ELR (cell line): ENCODE measurements around the gene EPG5.
A peak's percentile ranks its signal among the peaks of the same experiment; 100 is the strongest.
"Not testable (repeated sequence)": the region's sequence is repeated elsewhere in the genome, so short reads cannot be mapped to it uniquely, and the experiment has no call there.

Source experiments
- DNase-seq: peaks from one replicate; pipeline ENCODE4 v3.0.0-alpha.2; 2015; ENCODE audit warnings: low read depth

EPG5 gene

DNA sequence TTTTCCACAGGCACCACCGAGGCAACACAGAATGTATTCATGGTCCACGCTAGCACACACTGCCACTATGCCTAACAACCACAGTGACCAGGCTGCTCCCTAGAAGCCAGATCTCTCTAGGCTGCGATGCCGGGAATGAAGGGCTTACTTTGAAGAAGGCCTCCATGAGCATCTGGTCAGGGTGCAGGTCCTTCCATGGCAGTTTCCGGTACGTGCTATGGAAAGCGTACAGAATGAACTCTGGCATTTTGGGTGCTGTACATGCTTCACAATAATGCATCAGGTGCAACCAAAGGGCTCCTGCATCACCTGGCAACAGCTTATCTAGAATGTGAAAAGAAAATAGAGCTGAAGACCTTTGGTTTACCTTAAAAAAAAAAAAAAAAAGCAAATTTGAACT, 96.7 kb downstream of the EPG5 start:
- DNase-seq: no peak

DNA sequence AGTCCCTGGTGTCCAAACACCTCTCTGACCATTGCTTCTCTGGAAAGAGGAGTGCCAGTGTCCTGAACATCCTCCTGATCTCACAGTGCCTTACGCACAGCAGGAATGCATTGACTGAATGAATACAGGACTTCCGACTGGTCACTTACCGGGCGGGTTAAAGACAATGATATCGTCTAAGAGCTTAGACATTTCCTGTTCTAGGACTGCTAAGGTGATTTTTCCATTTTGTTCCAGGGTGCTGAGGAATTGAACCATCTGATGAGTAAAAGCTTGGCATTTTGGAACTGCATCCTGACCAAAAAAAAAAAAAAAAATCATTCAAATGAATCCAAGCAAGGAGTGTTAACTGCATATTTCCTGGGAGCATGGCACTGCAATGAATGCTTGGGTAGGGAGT, 101.7 kb downstream of the EPG5 start:
- peak; percentile 24 for DNase-seq

DNA sequence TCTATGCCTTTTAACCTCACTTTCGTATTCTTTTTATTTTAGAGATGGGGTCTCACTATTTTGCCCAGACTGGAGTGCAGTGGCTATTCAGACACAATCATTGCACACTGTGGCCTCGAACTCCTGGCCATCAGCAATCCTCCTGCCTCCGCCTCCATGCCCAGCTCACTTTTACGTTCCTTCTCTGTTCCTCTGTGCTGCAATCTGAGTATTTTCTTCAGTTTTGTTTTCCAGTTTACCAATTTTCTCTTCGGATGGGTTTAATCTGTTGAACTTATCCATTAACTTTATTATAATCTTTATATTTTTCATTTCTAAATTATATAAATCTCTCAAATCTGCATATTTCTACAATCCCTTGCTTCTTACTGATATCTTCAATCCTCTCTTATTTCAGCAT, 103.0 kb downstream of the EPG5 start:
- no peak for DNase-seq

DNA sequence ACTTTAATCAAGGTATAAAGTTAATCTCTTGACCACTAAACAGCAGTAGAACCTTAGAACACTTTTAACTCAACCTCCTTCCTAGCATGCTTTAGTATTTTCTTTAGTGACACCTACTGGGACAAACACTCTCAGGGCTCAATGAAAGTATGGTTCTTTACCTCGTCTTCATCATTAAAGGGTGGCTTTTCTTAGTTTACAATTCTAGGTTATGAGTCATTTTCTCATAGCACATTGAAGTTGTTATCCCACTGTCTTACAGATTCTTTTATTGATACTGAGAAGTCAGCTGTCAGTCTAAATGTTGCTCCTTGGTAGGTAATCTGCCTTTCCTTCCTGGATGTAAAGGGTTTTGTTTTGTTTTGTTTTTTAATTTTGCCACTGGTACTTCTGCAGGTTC, 103.7 kb downstream of the EPG5 start:
- DNase-seq: peak; percentile 42

DNA sequence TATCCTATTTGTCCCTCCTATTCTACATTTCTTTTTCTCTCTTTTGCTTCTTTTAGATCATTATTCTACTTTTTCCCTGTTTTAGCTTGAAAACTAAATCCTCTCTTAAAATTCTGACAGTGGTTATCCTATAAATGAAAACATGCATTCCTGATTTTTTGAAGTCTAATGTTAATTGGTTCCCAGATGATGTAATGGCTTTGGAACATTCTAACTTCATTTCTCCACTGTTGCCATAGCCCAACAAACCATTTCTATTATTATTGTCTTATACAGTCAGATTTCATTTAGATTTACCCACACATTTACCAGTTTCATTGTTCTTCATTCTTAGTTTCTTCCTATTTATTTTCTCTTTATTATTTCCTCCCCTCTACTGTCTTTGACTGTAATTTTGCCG, 105.2 kb downstream of the EPG5 start:
- DNase-seq: no peak

DNA sequence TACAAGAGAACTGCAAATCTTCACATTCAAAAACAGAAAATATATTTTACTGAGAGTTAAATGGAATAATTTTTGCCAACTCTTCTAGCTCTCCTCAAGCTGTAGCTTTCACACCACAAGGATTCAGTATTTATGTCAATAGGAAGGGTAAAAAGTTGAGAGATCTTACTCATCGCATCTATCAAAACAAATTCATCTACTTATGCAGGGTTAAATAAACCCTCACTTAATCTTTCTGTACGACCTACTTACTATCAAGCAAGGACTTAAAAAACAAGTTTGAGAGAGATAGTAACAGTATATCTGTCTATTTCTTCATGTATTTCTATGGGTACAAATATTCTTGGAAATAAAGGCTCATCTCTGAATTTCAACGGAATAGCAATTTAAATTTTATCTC, 106.2 kb downstream of the EPG5 start:
- DNase-seq: no peak

DNA sequence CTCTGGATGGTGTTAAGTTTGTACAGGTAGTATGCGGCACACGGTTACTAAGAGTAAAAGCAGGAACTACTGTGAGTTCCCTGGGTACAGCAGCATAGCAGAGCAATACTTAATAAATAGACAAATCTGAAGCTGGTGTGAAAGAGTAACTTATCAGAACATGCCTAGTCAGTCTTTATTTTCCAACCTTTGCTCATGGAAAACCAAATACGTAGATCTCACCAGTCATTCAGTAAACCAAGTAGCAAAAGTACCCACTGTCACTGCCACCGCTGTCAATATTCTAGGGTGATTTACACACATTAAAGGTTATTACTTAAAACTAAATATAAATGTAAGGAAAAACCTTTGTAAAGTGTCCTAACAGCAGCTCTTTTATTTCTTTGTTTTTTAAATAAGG, 106.6 kb downstream of the EPG5 start:
- no peak for DNase-seq

DNA sequence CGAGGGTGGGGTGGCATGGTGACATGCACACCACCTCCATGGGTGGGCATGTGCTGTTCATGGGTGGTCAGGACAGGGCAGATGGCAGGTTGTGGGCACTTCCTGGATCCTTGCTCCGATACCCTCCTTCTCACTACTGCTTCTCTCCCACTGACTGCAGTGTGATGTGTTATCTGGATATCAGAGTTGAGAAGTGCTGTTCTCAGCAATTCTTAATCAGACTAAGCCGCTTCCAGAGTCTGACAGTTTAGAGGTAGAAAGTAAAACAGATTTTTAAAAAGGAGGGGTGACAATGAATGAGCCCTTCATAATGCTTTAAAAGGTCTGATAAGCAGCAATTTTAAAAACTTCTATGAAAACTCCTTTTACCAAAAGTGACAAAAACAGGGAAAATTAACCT, 107.8 kb downstream of the EPG5 start:
- no peak for DNase-seq

DNA sequence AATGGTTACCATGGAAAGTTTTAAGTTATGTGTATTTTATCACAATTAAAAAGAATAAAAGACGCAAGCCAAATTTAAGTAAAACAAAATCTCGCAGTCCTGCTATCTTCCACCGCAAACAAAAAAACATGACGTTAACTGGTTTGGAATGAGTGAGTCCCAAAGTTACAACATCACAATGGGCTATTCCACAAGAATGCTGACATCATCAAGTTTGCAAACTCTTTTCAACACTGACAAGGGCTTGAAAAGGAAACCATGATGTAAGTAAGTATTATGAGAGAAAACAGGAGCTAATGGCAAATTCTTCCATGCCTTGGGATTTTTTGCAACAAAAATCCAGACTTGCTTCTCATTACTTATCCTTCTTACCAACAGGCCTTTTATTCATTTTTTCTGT, 110.6 kb downstream of the EPG5 start:
- no peak for DNase-seq

DNA sequence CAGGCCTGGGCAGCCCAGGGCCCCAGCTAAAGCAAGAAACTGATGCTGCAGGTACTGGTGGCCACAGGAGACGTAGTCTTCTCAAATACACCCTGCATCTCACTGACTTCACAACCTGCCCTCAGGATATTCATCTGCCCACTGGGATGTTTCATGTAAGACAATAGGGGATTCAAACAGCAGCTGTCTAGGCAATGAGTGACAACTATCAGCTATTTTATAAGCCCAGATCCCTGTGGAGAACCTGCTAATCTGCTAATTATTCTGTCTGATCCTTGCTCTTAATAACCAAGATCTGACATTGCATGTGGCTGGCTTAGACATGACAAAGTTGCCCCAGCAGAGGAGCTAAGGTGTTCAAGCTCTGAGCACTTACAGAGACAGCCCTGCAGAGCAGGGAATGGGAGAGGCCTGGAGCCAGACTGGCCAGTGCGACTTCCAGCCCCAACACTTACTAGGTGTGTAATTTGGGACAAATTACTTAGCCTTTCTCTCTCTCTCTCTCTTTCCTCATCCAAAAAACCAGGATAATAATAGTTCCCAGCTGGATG, 113.0 kb downstream of the EPG5 start:
- no peak for DNase-seq

DNA sequence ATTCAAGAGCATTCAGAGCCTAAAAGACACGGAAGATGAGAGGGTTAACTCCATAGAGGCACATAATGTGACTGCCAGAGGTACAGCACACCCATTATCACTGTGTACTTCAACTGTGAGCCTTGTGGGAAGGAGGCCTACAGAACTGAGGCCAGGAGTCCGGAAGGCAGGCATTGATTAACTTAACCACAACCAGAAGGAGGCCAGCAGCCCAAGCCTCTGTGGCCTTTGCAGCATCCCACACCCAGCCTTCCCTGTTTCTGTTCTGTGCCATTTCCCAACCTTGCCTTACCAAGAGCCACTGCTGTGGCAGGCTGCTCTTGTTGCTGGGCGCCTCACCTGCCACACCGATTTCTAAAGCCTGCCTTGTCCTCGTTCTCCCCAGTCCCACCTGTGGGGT, 114.5 kb downstream of the EPG5 start:
- no peak for DNase-seq

DNA sequence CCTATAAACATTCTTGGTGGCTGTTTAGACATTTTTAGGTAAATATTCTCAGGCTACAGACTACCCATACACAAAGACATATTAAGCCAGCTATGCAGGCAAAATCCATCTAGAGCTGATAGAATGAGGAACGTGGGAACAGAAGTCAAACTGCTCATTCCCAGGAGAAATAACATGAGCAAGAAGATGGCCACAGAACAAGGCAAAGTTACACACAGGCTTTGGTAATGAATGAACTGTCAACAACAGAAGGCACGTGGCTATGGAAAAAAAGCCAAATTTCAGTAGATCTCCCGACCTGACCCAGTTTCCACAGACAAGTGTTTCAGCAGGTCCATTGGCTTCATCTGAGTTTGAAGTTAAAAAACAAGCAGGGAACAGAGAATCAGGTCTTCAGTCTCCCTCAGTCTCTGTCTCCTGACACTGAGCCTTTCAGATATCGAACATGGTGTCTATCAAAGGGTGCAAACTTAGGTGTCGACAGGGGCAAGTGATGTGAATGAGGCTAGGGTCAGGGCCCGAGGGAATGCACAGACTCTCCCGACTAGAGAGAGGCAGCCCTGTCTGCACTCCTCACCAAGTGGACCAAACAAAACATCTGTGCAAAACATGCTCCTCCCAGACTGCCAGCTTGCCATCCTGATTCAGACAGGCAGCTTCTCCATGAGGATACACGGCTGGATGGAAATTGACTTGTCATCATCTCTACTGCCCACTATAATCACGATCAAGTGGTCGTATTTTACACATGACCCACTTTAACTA, 115.8 kb downstream of the EPG5 start:
- no peak for DNase-seq

DNA sequence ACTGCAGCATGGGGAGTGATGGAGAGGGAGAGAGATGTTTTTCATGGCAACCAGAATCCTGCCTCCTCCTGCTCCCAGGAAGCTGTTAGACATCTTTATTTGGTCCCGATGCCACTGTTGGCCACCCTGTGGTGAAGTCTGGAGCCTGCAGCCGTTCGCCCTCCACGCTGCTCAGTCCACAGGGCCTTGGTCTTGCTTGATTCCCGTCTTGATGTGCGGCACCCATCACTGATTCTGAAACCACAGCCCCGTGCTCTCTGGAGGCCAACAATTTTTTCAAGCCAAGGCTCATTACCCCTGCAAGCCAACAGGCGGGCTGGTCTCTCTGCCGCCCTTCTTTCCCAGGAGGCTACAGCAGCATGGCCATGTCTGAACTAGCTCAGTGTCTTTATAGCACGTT, 117.1 kb downstream of the EPG5 start:
- DNase-seq: peak; percentile 44

DNA sequence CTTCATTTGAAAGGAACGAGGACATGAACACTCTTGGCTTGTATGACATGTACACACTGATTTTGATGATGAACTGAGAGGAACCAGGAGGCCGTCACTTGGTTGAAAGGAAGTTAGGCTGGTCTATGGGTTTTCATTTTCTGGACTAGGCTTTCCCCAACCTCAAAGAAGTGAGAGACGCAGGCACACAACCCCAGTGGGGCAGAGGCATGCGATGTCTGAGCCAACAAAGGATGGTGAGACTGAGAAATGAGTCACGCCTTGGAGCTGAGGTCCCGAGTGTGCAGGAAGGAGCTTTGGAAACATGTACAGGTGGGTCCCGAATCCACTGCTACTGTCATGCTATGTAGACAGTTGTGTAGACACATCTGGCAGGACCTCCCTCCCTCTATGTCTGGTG, 117.6 kb downstream of the EPG5 start:
- DNase-seq: no peak

DNA sequence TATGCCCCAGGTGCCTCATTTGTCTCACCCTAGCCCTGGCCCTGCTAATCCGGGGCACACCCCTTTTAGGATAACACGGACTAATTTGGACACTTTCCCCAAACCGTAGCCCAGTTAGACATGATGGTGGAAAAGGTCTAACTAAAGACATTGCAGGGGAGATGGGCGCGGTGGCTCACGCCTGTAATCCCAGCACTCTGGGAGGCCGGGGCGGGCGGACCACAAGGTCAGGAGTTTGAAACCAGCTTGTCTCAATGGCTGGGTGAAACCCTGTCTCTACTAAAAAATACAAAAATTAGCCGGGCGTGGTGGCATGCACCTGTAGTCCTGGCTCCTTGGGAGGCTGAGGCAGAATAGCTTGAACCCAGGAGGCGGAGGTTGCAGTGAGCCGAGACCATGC, 118.5 kb downstream of the EPG5 start:
- not testable (repeated sequence) for DNase-seq

DNA sequence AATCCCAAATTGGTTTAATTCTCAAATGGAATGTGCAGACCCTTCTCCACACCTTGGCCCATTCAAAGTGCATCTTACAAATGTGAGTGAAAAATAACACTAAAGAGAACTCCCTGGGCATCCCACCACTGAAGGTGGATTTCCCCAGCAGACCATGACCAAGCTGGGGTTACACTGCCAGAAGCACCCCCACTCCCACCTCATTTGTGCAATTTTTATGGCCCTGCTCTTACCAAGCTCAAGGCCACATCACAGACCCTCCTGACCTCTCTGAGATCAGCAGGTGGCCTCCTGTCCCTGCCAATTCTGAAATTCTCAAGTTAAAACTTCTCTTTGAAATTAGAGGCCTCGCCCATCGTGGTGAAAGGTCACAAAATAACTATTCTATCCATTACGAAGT, 120.0 kb downstream of the EPG5 start:
- no peak for DNase-seq

DNA sequence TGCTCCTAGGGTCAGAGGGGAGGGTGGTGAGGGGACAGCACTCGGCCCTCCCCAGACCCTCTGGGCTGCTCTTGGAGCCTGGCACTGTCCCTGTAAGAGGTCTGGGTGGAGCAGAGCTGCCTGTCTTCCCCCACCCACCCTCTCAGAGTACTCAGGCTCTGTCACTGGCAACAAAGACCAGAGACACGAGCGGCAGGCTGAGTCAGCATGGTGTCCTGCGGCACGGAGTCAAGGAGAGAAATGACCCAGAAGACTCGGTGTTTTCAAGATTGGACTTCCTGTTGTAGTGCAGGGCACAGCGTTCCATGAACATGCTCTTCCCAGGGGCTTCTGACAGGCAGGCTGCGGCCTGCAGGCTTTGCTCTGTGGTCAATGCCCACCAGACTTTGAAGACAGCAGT, 121.7 kb downstream of the EPG5 start:
- DNase-seq: no peak

DNA sequence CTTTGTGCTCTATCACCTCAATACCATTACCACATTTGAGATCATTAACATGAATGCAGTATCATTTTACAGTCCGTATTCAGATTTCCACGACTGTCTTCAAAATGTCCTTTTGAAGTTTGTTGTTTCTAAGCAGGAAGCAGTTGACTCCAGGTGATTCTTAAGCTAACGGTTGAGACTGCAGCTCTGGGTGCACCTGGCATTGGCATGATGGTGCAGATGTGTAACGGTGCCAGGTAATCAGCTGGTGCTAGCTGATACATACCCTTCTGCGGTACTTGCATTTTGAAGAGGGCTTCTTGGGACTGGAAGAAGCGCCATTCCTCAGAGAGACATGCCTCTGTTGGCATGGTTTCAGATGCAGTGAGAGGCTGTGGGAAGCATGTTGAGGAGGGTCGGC, 122.2 kb downstream of the EPG5 start:
- DNase-seq: no peak

DNA sequence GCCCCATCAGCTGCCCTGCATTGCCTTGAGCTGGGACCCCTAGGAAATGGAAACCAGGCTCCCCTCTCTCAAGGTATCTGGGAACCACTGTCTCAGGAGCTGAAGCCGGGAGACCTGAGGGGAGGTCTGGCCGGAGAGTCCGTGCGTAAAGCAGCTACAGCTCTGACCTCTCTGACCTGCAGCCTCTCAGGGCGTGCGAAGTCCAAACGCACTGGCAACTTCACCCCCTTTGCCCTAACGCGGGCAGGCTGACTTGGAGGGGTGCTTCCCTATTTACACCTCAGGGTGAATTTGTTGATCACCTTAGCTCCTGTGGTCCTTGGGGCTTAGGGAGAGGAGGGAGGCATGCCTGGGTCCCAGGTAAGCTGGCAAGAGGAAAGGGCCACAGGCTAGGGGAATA, 124.1 kb downstream of the EPG5 start:
- no peak for DNase-seq

DNA sequence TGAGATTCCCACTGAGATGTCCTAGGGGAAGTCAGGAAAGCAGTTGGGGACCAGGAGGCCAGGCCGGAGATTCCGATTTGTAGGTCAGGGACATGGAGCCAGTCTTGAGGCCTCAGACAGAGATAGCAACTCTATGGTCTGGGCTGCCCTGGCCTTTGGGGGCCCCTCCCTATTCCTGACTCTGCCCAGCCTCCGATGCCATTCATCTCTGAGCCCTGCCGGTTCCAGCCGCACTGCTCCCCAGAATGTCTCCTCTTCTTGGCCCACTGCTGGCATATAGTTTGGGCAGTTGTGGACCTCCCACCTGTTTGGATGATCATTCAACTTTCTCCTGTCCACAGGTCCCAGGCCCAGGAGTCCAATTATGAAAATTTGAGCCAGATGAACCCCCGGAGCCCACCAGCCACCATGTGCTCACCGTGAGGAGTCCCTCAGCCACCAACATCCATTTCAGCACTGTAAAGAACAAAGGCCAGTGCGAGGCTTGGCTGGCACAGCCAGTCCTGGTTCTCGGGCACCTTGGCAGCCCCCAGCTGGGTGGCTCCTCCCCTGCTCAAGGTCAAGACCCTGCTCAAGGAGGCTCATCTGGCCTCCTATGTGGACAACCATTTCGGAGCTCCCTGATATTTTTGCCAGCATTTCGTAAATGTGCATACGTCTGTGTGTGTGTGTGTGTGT, 125.2 kb downstream of the EPG5 start:
- no peak for DNase-seq

DNA sequence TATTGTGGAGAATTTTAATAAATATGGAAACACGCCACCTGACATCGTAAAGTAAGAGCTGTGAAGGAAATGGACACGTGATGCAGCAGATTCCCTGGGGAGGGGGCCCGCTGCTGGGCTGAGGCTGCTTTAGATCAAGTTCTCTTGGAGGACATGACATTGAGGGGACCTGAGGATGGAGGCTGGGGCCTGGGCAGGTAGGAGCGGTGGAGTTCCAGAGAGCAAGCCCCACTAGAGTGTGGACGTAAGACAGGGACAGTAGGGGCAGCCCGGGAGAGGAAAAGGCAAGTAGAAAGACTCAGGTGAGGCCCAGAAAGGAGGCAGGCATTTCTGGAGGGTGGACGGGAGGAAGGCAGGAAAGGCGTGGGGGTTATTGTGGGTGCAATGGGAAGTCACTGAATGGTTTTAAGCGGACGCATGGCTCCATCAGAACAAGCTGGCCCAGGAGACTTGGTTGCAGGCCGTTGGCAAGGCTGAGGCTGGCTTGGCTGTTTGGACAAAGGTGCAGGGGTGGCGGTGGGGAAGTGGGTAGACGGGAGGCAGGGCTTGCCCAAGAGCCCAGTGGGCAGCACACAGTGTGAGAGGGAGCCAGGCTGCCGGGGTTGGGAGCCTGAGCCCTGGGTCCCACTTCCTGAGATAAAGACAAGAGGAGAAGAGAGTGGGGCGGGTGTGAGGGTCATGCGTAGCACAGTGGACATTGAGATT, 125.9 kb downstream of the EPG5 start:
- DNase-seq: no peak

DNA sequence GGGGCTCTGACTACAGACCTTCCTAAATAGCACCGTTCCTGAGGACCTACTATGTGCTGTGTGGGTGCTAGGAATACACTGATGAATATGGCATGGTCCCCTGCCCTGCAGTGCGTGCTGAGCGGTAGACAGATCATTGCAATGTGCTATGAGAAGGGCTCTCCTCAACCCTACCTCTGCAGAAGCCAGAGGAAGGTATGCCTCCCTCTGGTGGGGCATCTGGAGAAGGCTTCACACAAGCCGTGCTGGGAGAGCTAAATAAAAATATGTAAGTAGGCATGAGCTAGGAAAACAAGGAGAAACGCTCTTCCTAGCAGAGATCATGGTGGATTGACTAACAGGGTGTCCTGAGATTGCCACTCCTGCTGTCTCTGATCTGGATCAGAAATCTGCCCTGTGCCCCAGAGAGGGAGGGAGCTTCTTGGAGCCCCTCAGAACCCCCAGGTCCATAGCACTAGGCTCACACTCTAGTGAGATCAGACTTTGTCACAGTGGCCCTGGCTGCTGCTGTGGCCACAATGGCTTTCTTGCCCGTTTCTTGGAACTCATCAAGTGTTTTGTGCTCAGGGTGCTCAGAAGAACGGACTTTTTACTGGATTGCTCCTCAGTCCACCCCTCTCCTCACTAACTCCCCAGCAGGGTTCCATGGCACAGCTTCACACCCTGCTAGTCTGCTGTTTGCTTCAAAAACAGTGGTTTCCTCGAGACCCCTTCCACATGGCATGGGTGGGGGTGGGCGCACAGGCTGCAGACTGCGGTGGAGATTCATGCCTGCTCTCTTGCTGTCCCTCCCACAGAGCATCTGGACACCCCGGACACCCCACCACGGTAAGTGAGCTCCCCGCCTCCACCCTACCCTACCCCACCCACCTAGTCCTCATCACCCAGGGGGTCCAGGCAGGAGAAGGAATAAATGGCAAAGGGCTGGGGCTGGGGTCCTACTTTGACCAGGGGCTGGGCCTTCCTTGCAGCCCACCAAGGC, 127.4 kb downstream of the EPG5 start:
- peak; percentile 83 for DNase-seq
